ENCODE measurements around the gene RRP36. TPM values are rescaled to one million over a fixed set of nuclear protein-coding genes. Genes with fewer than 3 reads are reported as not detected.
"Not testable (repeated sequence)": the region's sequence is repeated elsewhere in the genome, so short reads cannot be mapped to it uniquely, and the experiment has no call there.

Gene RRP36
- total RNA-seq, 1 experiment from 2014 or later, result 62.5 TPM

- peaks cover 10% of the 10 kb centered on the region for H3F3A ChIP-seq (ENCODE audit: insufficient read depth, low read depth)
- H3K79me2 ChIP-seq (ENCODE audit: low read depth), result no peaks in the 10 kb centered on the region
- DNase-seq, result no peak
- no peak overlapping the region for H3K27ac ChIP-seq
- CTCF ChIA-PET, result no interaction called here
- intact Hi-C loops (cut with micrococcal nuclease; ENCODE audit: unreplicated experiment), result no loop called here
- no peaks in the 10 kb centered on the region for H3K9me2 ChIP-seq (ENCODE audit: insufficient read depth)
- no peaks in the 10 kb centered on the region for H3K36me3 ChIP-seq (ENCODE audit: low read depth)
- H3K4me1 ChIP-seq (replicated peaks; ENCODE audit: insufficient read depth), result no peaks in the 10 kb centered on the region
- H3K4me2 ChIP-seq, result no peak overlapping the region
- H2AFZ ChIP-seq, result no peak overlapping the region
- no peaks in the 10 kb centered on the region for H4K20me1 ChIP-seq (ENCODE audit: insufficient read depth)
- POLR2A ChIA-PET (ENCODE audit: unreplicated experiment), result no interaction called here
- H3K4me3 ChIP-seq, result no peak overlapping the region
- no TSS peak for BruUV-seq (replicated peaks)
- H3K9me3 ChIP-seq (ENCODE audit: insufficient read depth, low read depth), result no peaks in the 10 kb centered on the region
- H3K27me3 ChIP-seq (ENCODE audit: insufficient read depth, low read depth), result no peaks in the 10 kb centered on the region
- TF ChIP-seq EZH2 (IDR thresholded peaks at IDR 0.05; ENCODE audit: low read depth) (no peak), CTCF (conservative IDR thresholded peaks at IDR 0.05) (no peak)
These were observed 16.3 kb downstream of the RRP36 start for GRCh38 chr6:43037706-43038105.

GRCh38 chr6:43038727-43039126 is 17.3 kb downstream of the RRP36 start:
- H3K9me2 ChIP-seq (ENCODE audit: insufficient read depth), result no peaks in the 10 kb centered on the region
- BruUV-seq (replicated peaks), result no TSS peak
- H3K27me3 ChIP-seq (ENCODE audit: insufficient read depth, low read depth), result no peaks in the 10 kb centered on the region
- H2AFZ ChIP-seq, result no peak overlapping the region
- H3K4me1 ChIP-seq (replicated peaks; ENCODE audit: insufficient read depth), result no peaks in the 10 kb centered on the region
- H3K9me3 ChIP-seq (ENCODE audit: insufficient read depth, low read depth), result no peaks in the 10 kb centered on the region
- H3K36me3 ChIP-seq (ENCODE audit: low read depth), result no peaks in the 10 kb centered on the region
- H3K4me2 ChIP-seq, result no peak overlapping the region
- DNase-seq, result no peak
- H3K79me2 ChIP-seq (ENCODE audit: low read depth), result no peaks in the 10 kb centered on the region
- intact Hi-C loops (cut with micrococcal nuclease; ENCODE audit: unreplicated experiment), result no loop called here
- H3F3A ChIP-seq (ENCODE audit: insufficient read depth, low read depth), result peaks cover 5% of the 10 kb centered on the region
- TF ChIP-seq CTCF (conservative IDR thresholded peaks at IDR 0.05), result no peak
- no peak for TF ChIP-seq EZH2 (IDR thresholded peaks at IDR 0.05; ENCODE audit: low read depth)
- CTCF ChIA-PET, result interaction anchor here (0.6 kb wide), 1 partner anchor 362 kb away, joined by 4 read pairs; no protein-coding TSS in a partner anchor
- no peak overlapping the region for H3K4me3 ChIP-seq
- POLR2A ChIA-PET (ENCODE audit: unreplicated experiment), result no interaction called here
- H4K20me1 ChIP-seq (ENCODE audit: insufficient read depth), result no peaks in the 10 kb centered on the region
- H3K27ac ChIP-seq, result no peak overlapping the region

GRCh38 chr6:43040542-43041257 is 19.3 kb downstream of the RRP36 start:
- no peaks in the 10 kb centered on the region for H3K9me2 ChIP-seq (ENCODE audit: insufficient read depth)
- no peak for DNase-seq
- no peaks in the 10 kb centered on the region for H3K36me3 ChIP-seq (ENCODE audit: low read depth)
- no peak overlapping the region for H3K4me2 ChIP-seq
- CTCF ChIA-PET, result no interaction called here
- H4K20me1 ChIP-seq (ENCODE audit: insufficient read depth), result no peaks in the 10 kb centered on the region
- H3K4me1 ChIP-seq (replicated peaks; ENCODE audit: insufficient read depth), result no peaks in the 10 kb centered on the region
- H3K27ac ChIP-seq, result no peak overlapping the region
- intact Hi-C loops (cut with micrococcal nuclease; ENCODE audit: unreplicated experiment), result no loop called here
- no peaks in the 10 kb centered on the region for H3K9me3 ChIP-seq (ENCODE audit: insufficient read depth, low read depth)
- POLR2A ChIA-PET (ENCODE audit: unreplicated experiment), result no interaction called here
- TF ChIP-seq EZH2 (IDR thresholded peaks at IDR 0.05; ENCODE audit: low read depth) (no peak), CTCF (conservative IDR thresholded peaks at IDR 0.05) (no peak)
- no peaks in the 10 kb centered on the region for H3K79me2 ChIP-seq (ENCODE audit: low read depth)
- no peaks in the 10 kb centered on the region for H3K27me3 ChIP-seq (ENCODE audit: insufficient read depth, low read depth)
- no TSS peak for BruUV-seq (replicated peaks)
- H2AFZ ChIP-seq, result no peak overlapping the region
- no peaks in the 10 kb centered on the region; the same call in 1 of the 2 replicates for H3F3A ChIP-seq (ENCODE audit: insufficient read depth, low read depth)
- no peak overlapping the region for H3K4me3 ChIP-seq

GRCh38 chr6:43041475-43041874 is 20.1 kb downstream of the RRP36 start:
- POLR2A ChIA-PET (ENCODE audit: unreplicated experiment); CTCF ChIA-PET; intact Hi-C loops (cut with micrococcal nuclease; ENCODE audit: unreplicated experiment); DNase-seq; H3K4me3 ChIP-seq; H3K9me3 ChIP-seq (ENCODE audit: insufficient read depth, low read depth); H3K4me1 ChIP-seq (replicated peaks; ENCODE audit: insufficient read depth); H3K27me3 ChIP-seq (ENCODE audit: insufficient read depth, low read depth); H3K79me2 ChIP-seq (ENCODE audit: low read depth); H2AFZ ChIP-seq; H3K4me2 ChIP-seq; H3K36me3 ChIP-seq (ENCODE audit: low read depth); H3K9me2 ChIP-seq (ENCODE audit: insufficient read depth); H3F3A ChIP-seq (ENCODE audit: insufficient read depth, low read depth); BruUV-seq (replicated peaks); H4K20me1 ChIP-seq (ENCODE audit: insufficient read depth); H3K27ac ChIP-seq: not testable (repeated sequence)
